Panc1 (cell line): ENCODE data around the gene NACC1. TPM values are rescaled to one million over a fixed set of nuclear protein-coding genes. Genes with fewer than 3 reads are reported as not detected.

Experiments
- ATAC-seq: fragments of 200-7000 bp; cut with Tn5 transposase; 2 replicates; pipeline ENCODE4 v1.9.1; 2020; ENCODE audit warnings: mild to moderate bottlenecking, moderate library complexity
- BruUV-seq: library from RNA; stranded (reverse); fragments of 400-500 nt; replicated peaks from 2 replicates; lab custom pipeline; 2021; lab: Mats Ljungman, UMichigan
- CTCF ChIA-PET: fragments of 300-600 bp; sonication (Branson Sonifier 250); formaldehyde crosslinking; loops from one replicate; lab custom pipeline; 2022; ENCODE audit warnings: antibody characterized with exemption; lab: Charles Lee
- POLR2A ChIA-PET: fragments of 300-600 bp; sonication (Branson Sonifier 250); formaldehyde crosslinking; loops from one replicate; lab custom pipeline; 2022; ENCODE audit warnings: antibody characterized with exemption; lab: Charles Lee
- DNase-seq: peaks from one replicate; pipeline ENCODE4 v3.0.0-alpha.2; 2010; ENCODE audit warnings: low read depth, low spot score
- H3K27ac ChIP-seq: 2 replicates; pipeline ENCODE4 v1.5.1; 2011; ENCODE audit warnings: mild to moderate bottlenecking, low read length, inconsistent platforms
- H3K27me3 ChIP-seq: fragments of 200-500 bp; sonication (Bioruptor generic); 2 replicates; pipeline ENCODE4 v1.6.0; 2014; ENCODE audit warnings: low read length, inconsistent platforms; ENCODE audit not compliant: control insufficient read depth, insufficient read depth
- H3K36me3 ChIP-seq: fragments of 200-500 bp; sonication (Bioruptor generic); 2 replicates; pipeline ENCODE4 v1.5.1; 2014; ENCODE audit warnings: inconsistent platforms, mild to moderate bottlenecking, low read length, moderate library complexity; ENCODE audit not compliant: control insufficient read depth, insufficient read depth
- H3K4me1 ChIP-seq: 2 replicates; pipeline ENCODE4 v1.5.1; 2011; ENCODE audit warnings: inconsistent platforms, mild to moderate bottlenecking, low read length, moderate library complexity; ENCODE audit not compliant: control insufficient read depth, insufficient read depth
- H3K4me3 ChIP-seq, 2 experiments: 2 replicates each; pipeline ENCODE4 v1.5.1; 2011 to 2012; ENCODE audit warnings: low read depth in 2 of 2, low read length in 2 of 2, mild to moderate bottlenecking in 2 of 2, inconsistent platforms in 1 of 2, moderate library complexity in 1 of 2
- H3K9me3 ChIP-seq: fragments of 200-500 bp; sonication (Bioruptor generic); 2 replicates; pipeline ENCODE4 v1.5.1; 2014; ENCODE audit warnings: low read depth, mild to moderate bottlenecking, inconsistent platforms, low read length, moderate library complexity; ENCODE audit not compliant: control insufficient read depth, insufficient read depth
- CTCF ChIP-seq: fragments of 450-650 bp; IDR thresholded peaks from 2 replicates; pipeline ENCODE4 v1.5.1; 2017; ENCODE audit warnings: mild to moderate bottlenecking
- POLR2AphosphoS5 ChIP-seq: IDR thresholded peaks from 2 replicates; pipeline ENCODE4 v1.6.1; 2012; ENCODE audit warnings: mild to moderate bottlenecking, low read depth, low read length, moderate library complexity
- SIN3A ChIP-seq: IDR thresholded peaks from 2 replicates; pipeline ENCODE4 v1.6.1; 2012; ENCODE audit warnings: low read depth, mild to moderate bottlenecking, low read length, moderate library complexity, borderline replicate concordance; ENCODE audit not compliant: insufficient read depth
- TCF7L2 ChIP-seq: IDR thresholded peaks from 2 replicates; pipeline ENCODE4 v1.6.1; 2011; ENCODE audit warnings: mild to moderate bottlenecking, low read depth, low read length, inconsistent platforms
- in situ Hi-C: cut with HindIII; loops from 2 replicates; pipeline ENCODE4 v1.10.0; 2016; ENCODE audit warnings: low sequenced_read_pairs, low pct_unique_long_range_greater_than_20kb
- intact Hi-C: fragments of 100-400 bp; cut with micrococcal nuclease; formaldehyde crosslinking; loops from one replicate; pipeline ENCODE4 v1.10.0; 2022; ENCODE audit not compliant: unreplicated experiment
- total RNA-seq: library from RNA; stranded (reverse); gene quantifications from one replicate; pipeline ENCODE4 v1.2.1, GENCODE V29; 2021; ENCODE audit not compliant: unreplicated experiment
- TF ChIP-seq, protein P1 (sequence below), 2 experiments: IDR thresholded peaks; 2 replicates each; pipeline ENCODE4 v1.6.1; 2011 to 2012; ENCODE audit warnings: low read depth in 2 of 2, control low read depth in 1 of 2, low read length in 1 of 2, mild to moderate bottlenecking in 1 of 2, moderate library complexity in 1 of 2; ENCODE audit not compliant: insufficient read depth in 1 of 2

Gene NACC1
- total RNA-seq, 1 experiment from 2014 or later: 129 TPM

- in situ Hi-C loops: no loop called here
- no peak for TF ChIP-seq TCF7L2
- TF ChIP-seq, protein P1, sequence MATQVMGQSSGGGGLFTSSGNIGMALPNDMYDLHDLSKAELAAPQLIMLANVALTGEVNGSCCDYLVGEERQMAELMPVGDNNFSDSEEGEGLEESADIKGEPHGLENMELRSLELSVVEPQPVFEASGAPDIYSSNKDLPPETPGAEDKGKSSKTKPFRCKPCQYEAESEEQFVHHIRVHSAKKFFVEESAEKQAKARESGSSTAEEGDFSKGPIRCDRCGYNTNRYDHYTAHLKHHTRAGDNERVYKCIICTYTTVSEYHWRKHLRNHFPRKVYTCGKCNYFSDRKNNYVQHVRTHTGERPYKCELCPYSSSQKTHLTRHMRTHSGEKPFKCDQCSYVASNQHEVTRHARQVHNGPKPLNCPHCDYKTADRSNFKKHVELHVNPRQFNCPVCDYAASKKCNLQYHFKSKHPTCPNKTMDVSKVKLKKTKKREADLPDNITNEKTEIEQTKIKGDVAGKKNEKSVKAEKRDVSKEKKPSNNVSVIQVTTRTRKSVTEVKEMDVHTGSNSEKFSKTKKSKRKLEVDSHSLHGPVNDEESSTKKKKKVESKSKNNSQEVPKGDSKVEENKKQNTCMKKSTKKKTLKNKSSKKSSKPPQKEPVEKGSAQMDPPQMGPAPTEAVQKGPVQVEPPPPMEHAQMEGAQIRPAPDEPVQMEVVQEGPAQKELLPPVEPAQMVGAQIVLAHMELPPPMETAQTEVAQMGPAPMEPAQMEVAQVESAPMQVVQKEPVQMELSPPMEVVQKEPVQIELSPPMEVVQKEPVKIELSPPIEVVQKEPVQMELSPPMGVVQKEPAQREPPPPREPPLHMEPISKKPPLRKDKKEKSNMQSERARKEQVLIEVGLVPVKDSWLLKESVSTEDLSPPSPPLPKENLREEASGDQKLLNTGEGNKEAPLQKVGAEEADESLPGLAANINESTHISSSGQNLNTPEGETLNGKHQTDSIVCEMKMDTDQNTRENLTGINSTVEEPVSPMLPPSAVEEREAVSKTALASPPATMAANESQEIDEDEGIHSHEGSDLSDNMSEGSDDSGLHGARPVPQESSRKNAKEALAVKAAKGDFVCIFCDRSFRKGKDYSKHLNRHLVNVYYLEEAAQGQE (IDR thresholded peaks at IDR 0.05; ENCODE audit: insufficient read depth in 1 of 2, low read depth in 2 of 2, low read length in 1 of 2): no peak
- ATAC-seq: no peak
- H3K27me3 ChIP-seq: no peaks in the 10 kb centered on the region
- H3K27ac ChIP-seq: no peak overlapping the region
- DNase-seq: no peak
- ChIA-PET POLR2A (no interaction called here), CTCF (interaction anchor here (0.7 kb wide), 1 partner anchor 49 kb away, joined by 3 read pairs; no protein-coding TSS in a partner anchor)
- no peaks in the 10 kb centered on the region for H3K9me3 ChIP-seq
- no peak overlapping the region for H3K4me3 ChIP-seq
- no TSS peak for BruUV-seq
- H3K36me3 ChIP-seq: no peaks in the 10 kb centered on the region
- H3K4me1 ChIP-seq: peaks cover 7% of the 10 kb centered on the region
- intact Hi-C loops: no loop called here
Measured at GRCh38 chr19:13078381-13078780, 39.7 kb upstream of the NACC1 start.

DNA sequence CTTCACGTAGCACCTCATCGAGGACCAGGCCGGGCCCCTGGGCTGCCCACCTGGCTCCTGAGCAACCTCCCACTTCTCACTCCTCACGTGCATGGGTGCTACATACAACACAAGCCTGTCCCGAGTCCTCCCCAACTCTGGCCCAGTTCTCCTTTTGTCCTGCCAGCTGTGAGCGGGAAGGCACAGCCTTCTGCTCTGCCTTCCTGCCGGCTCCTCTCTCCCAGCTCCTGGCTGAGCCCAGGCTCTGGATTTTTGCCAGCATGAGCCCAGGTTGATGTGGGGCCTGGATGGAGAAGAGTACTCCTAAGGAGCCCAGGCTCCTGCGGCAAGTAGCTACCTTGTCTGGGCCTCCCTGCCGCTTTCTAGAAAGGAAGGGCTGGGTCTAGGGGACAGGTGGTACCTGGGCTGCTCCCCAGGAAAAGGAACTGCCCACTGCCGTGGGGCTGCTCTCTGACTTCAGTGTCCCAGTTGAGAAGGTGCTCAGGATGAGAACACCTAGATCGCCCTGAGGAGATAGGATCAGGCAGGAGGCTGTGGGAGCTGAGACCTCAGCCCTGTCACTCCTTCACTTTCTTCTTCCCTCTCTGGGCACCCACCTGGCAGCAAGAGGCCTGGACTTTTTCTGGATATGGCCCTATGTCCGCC is 39.0 kb upstream of the NACC1 start:
- Histone ChIP-seq H3K4me3 (no peak overlapping the region), H3K27ac (0 out of 2 replicates have a peak overlapping the region, but pooled peaks have one; percentile 23), H3K9me3 (no peaks in the 10 kb centered on the region), H3K27me3 (no peaks in the 10 kb centered on the region), H3K4me1 (peaks cover 7% of the 10 kb centered on the region), H3K36me3 (no peaks in the 10 kb centered on the region)
- TF ChIP-seq CTCF: no peak
- TF ChIP-seq SIN3A: no peak
- no peak for TF ChIP-seq TCF7L2
- TF ChIP-seq POLR2AphosphoS5: no peak
- TF ChIP-seq, protein P1 (IDR thresholded peaks at IDR 0.05; ENCODE audit: insufficient read depth in 1 of 2, low read depth in 2 of 2, low read length in 1 of 2): no peak
- ChIA-PET CTCF (interaction anchor here (0.7 kb wide), 1 partner anchor 50 kb away, joined by 3 read pairs; no protein-coding TSS in a partner anchor), POLR2A (interaction anchor here (0.6 kb wide), 1 partner anchor 17 kb away, joined by 8 read pairs; no protein-coding TSS in a partner anchor)
- DNase-seq (no peak), ATAC-seq (no peak)
- in situ Hi-C loops: no loop called here
- no TSS peak for BruUV-seq
- intact Hi-C loops: no loop called here
